Measurements from ENCODE around the gene ATF5.
A peak's percentile ranks its signal among the peaks of the same experiment; 100 is the strongest.

ATF5 gene

GRCh38 chr19:49976496-49976895 lies 47.5 kb downstream of the ATF5 start:
- DNase-seq (ENCODE audit: low read depth), result peak; percentile 78

- DNase-seq (ENCODE audit: low read depth), result no peak
Observed at GRCh38 chr19:49977076-49977475, 48.1 kb downstream of the ATF5 start.

GRCh38 chr19:49977881-49978280 lies 48.9 kb downstream of the ATF5 start:
- DNase-seq (ENCODE audit: low read depth), result no peak

- DNase-seq (ENCODE audit: low read depth), result no peak
Observed at GRCh38 chr19:49978324-49978723, 49.3 kb downstream of the ATF5 start.

- peak; percentile 71 for DNase-seq (ENCODE audit: low read depth)
Observed at GRCh38 chr19:49981603-49982593, 52.9 kb downstream of the ATF5 start.
